HG03103 (cell line): ENCODE measurements around the gene FEN1.

Experiments
- ATAC-seq: cut with Tn5 transposase; IDR thresholded peaks from one replicate; pipeline ENCODE4 v1.9.1; 2021; ENCODE audit warnings: low read depth; ENCODE audit not compliant: unreplicated experiment

FEN1 gene

GRCh38 chr11:61815790-61816735, 23.4 kb downstream of the FEN1 start:
- no peak for ATAC-seq

DNA sequence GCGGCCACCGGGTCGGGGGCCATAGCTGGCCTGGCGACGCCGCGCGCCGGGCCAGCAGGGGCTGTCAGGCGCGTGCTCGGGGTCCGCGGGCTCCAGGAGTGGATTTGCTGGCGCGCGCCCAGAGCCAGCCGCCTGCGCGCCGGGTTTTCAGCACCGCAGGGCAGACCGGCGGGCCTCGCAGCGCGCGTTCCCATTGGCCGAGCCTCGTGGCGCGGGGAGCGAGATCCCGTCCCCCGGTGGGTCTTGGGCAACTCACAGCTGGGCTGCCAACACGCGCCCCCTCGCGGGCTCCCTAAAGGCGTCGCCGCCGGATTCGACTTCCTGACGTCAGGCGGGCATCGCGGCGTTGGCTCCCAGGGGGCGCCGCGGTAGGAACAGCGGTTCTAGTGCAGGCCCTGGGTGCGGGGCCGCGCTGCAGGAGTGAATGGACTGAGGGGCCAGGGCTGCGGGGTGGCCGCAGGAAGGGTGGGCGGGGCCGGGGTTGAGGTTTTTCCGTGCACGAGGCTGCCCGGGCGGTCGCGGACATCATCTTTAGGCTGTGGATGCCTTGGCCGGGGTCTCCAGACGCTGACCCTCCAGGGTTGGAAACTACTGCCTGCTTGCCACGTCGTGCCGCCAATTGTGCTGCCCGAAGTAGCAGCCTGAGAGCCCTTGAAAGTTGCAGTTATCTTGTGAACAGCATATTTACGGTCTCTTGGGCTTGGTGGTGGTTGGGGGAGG, 24.2 kb downstream of the FEN1 start, which contains the start of gene FADS1:
Gene FADS1 (minus strand): TSS at position 268 of the 720 bp plus-strand sequence. CDS start 74 bp downstream, at position 194.
- no peak for ATAC-seq

DNA sequence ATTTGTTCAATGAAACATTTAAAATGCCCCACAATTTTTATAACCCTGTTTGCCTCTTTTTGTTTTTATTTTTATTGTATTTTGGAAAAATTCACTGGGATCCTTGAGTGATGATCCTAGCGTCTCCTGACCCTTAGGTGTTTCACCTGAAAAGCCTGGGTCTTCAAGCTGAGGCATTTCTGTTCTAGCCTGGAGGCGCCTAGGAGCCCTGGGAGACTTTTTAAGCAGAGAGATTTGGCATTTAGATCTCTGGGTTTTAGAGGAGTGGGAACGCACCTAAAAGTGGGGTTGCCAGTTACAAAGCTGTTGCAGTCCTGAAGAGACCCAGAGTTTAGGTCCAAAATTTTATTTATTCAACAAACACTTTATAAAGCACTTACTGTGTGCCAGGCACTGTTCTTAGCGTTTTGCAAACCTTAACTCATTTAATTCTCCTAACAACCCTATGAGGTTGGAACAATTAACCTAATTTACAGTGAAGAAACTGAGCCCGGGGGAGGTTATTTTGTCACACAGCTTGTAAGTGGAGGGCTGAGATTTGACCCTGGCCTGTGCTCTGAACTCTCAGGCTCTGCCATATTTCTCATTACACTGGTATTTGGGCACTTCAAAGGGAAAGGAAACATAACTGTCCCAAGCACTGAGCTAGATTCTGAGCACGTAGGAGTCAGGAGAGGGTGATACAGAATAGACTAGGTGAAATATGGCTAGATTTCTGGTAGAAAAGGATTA, 24.9 kb downstream of the FEN1 start:
- no peak for ATAC-seq

GRCh38 chr11:61820174-61820573, 27.5 kb downstream of the FEN1 start:
- ATAC-seq, result no peak

DNA sequence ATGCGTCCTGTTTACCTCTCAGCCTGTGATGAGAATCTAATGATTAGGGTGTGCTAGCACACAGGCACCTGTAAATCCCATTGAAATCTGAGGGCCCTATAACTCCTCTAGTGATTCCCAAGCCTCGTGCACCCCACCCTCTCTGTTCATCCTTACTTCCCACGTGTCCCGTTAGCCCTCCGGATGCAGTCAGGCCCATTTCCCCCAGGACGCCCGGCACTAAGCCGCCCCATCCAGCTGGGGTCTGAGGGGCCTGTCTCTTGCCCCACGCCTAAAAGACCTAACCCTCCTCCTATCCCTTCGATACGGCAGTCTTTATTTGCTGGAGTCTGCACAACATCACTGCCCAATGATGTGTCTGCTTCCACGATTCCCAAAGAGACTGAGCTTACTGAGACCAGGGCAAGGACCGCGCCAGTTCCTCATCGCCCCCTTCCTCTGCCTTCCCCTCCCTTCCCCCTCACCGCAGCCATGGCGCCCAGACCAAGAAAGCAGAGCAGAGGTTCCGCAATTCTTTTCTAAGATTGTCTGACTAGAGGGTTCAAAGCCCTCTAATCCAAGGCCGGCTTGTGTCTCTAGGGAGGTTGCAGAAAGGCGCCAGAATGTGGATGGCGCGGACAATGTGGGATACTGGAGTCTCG, 34.3 kb downstream of the FEN1 start:
- ATAC-seq, result peak; percentile 1

DNA sequence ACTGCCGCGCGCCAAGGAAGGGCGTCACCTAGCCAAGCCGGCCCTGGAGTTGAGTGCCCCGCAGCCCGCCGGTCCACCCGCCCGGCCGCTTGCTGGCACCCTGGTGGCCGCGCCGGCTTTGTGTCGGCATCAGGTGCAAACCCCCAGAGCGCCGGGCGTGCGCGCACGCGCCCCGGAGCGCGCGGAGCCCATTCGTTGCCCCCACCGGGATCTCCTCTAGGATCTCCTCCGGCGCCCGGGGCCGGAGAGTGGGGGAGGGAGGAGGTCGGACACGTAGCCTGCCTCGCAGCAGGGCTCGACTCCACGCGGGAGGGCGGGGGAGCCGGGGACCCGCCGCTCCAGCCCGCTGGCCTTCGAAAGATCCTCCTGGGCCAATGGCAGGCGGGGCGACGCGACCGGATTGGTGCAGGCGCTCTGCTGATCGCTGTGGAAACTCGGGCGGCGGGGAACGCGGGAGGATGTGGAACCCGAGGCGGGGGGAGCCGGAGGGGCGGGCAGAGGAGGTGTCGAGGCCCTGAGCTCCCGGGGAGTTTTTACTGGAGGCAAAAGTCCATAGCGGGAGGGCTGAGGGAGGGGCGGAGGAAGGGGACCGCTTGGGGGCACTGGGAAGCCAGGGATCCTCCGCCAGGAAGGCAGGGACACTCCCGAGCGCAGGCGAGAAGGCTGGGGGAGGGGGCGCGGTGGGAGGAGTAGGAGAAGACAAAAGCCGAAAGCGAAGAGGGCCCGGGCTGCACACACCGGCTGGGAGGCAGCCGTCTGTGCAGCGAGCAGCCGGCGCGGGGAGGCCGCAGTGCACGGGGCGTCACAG, 35.1 kb downstream of the FEN1 start, which contains the start of gene FADS2:
Gene FADS2 (plus strand): TSS at position 730 of the 808 bp plus-strand sequence. CDS start 91 bp downstream, outside the sequence.
- ATAC-seq, result peak; percentile 66

DNA sequence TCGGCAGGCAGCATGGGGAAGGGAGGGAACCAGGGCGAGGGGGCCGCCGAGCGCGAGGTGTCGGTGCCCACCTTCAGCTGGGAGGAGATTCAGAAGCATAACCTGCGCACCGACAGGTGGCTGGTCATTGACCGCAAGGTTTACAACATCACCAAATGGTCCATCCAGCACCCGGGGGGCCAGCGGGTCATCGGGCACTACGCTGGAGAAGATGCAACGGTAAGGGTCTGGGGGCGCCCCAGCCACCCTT, 35.6 kb downstream of the FEN1 start:
- no peak for ATAC-seq

- no peak for ATAC-seq
These were observed 36.1 kb downstream of the FEN1 start for GRCh38 chr11:61828629-61829407.

GRCh38 chr11:61829806-61830205, 37.1 kb downstream of the FEN1 start:
- no peak for ATAC-seq

DNA sequence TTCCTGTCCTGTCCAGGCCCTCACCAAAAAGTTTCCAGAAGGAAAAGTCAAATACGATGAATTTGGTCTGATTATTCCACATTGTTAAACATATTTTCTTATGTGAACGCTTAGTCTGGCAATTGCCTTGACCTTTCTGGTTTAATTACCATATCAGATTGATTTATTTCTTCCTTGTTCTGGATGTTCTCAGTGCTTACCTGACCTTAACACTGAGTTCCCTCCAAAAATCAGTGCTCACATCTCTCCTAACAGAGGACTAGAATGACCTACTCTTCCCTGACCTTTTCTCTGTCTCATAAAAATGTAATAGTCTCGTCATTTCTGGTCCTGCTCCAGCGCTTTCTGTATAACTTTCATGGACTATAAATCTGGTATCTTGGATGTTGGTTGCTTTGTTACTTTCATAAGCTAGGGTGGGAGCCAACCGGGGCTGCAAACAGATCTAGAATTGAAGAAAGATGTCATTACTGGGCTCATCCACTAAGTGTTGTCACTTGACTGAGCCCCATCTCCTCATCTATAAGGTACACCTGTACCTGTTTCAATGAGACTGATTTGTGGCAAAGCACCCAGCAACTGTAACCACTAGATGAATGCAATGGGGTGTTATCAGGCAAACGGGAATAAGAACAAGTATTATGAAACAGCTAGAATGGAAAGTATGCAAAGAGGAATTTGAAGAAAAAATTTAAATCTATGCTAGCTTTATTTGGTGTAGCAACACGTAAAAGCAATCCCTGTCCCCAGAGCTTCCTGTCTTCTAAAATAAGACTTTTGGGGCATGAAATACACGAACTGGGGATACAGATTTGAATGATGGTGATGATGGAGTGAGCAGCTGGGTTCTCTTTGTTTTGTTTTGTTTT, 37.8 kb downstream of the FEN1 start:
- no peak for ATAC-seq

- ATAC-seq, result no peak
These were observed 39.5 kb downstream of the FEN1 start for GRCh38 chr11:61832207-61832606.

DNA sequence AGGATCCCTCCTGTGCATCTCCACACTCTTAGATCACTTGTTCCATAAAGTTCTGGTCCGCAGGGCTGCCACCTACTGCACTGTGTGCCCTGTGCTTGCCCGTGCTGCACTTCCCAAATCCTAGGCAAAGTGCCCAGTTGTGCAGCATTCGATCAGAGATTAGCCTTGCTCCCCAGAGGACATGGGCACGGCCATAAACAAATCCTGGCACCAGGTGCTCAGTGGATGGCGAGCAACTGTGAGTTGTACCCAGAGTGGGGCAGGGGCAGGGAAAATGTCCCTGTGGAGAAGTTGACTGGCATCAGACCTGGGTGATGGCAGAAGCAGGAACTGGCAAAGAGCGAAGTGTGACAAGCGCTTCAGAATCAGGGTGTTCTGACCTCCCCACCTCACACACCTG, 40.0 kb downstream of the FEN1 start:
- no peak for ATAC-seq

DNA sequence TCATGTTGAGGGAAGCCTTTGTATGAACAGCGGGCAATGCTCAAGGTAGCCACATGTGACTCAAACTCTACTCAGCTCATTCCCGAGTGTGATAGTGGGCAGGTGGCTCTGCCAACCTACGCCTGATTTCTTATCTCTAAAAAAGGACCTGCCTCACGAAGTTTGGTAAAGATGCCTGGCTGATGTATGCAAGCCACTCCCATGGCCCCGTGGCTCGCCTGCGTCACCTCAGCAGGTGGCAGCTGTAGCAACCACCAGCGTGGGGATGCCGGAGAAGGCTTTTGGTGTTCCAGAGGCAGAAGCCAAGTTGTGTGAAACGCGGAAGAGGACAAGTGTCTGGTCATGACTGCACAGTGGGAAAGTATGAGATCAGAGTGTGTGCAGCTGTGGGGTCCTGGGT, 40.8 kb downstream of the FEN1 start:
- no peak for ATAC-seq

DNA sequence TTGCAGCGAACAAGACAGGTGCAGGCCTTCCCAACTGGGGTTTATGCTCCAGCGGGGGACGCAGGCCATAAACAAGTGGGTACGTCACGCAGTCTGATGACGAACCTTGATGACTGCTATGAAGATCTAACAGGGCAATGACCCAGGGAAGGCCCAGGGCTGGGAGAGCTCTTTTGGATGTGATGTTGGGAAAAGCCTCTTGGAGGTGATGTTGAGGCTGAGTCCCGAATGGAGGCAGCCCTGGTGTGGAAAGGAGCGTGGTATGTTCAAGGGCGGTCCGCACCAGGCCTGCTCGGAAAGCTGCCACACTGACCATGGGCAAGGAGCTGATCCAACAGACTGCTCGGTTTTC, 41.2 kb downstream of the FEN1 start:
- no peak for ATAC-seq

GRCh38 chr11:61834278-61835048, 41.8 kb downstream of the FEN1 start:
- ATAC-seq, result peak; percentile 88

- no peak for ATAC-seq
These were observed 43.5 kb downstream of the FEN1 start for GRCh38 chr11:61836193-61836592.

GRCh38 chr11:61837411-61838005, 44.8 kb downstream of the FEN1 start:
- no peak for ATAC-seq
